ENCODE data around the gene ADAM12.

DNA sequence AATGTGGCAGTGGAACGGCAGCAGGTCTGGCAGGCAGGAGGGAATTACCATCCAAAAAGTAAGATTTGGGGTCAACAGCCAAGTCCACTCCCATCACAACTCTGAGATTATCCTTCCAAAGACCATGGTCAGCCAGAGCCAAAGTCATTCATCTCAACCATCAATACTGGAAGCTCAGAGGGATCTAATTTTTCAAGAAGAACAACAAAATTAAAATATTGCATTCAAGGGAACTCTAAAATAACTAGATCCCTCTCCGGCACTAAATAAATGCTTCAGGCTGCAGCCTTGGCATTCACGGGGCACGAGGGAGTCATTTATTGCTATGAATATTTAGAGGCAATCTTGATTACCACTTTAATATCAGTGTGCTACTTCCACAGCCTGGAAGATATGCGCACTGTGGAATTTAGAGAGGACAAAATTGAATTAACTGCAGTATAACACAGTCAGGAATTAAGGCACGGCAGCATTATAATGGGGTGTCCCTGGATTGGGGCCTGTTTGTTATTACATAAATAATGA, 102.0 kb downstream of the ADAM12 start:
- TF ChIP-seq, protein P1, sequence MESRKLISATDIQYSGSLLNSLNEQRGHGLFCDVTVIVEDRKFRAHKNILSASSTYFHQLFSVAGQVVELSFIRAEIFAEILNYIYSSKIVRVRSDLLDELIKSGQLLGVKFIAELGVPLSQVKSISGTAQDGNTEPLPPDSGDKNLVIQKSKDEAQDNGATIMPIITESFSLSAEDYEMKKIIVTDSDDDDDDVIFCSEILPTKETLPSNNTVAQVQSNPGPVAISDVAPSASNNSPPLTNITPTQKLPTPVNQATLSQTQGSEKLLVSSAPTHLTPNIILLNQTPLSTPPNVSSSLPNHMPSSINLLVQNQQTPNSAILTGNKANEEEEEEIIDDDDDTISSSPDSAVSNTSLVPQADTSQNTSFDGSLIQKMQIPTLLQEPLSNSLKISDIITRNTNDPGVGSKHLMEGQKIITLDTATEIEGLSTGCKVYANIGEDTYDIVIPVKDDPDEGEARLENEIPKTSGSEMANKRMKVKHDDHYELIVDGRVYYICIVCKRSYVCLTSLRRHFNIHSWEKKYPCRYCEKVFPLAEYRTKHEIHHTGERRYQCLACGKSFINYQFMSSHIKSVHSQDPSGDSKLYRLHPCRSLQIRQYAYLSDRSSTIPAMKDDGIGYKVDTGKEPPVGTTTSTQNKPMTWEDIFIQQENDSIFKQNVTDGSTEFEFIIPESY (IDR thresholded peaks at IDR 0.05), result no peak
- TF ChIP-seq JUND (IDR thresholded peaks at IDR 0.05; ENCODE audit: low read depth, low read length), result no peak
- TF ChIP-seq, protein P2, sequence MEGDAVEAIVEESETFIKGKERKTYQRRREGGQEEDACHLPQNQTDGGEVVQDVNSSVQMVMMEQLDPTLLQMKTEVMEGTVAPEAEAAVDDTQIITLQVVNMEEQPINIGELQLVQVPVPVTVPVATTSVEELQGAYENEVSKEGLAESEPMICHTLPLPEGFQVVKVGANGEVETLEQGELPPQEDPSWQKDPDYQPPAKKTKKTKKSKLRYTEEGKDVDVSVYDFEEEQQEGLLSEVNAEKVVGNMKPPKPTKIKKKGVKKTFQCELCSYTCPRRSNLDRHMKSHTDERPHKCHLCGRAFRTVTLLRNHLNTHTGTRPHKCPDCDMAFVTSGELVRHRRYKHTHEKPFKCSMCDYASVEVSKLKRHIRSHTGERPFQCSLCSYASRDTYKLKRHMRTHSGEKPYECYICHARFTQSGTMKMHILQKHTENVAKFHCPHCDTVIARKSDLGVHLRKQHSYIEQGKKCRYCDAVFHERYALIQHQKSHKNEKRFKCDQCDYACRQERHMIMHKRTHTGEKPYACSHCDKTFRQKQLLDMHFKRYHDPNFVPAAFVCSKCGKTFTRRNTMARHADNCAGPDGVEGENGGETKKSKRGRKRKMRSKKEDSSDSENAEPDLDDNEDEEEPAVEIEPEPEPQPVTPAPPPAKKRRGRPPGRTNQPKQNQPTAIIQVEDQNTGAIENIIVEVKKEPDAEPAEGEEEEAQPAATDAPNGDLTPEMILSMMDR (IDR thresholded peaks at IDR 0.05 in 2 of 3, conservative IDR thresholded peaks at IDR 0.05 in 1 of 3; ENCODE audit: control insufficient read depth in 2 of 3, extremely low read depth in 1 of 3, insufficient read depth in 1 of 3, low read depth in 3 of 3, low read length in 3 of 3), result no peak
- no peak for TF ChIP-seq MEF2A (IDR thresholded peaks at IDR 0.05; ENCODE audit: insufficient read depth, low read depth, low read length)

Measured in GM12878 (cell line).